Measurements from ENCODE around the gene UNC13D. TPM values are rescaled to one million over a fixed set of nuclear protein-coding genes. Genes with fewer than 3 reads are reported as not detected.

Gene UNC13D
- total and polyA plus RNA-seq, 2 of the 4 experiments (the other 2 are of a cell fraction), result under 0.01 to 0.31 TPM

DNA sequence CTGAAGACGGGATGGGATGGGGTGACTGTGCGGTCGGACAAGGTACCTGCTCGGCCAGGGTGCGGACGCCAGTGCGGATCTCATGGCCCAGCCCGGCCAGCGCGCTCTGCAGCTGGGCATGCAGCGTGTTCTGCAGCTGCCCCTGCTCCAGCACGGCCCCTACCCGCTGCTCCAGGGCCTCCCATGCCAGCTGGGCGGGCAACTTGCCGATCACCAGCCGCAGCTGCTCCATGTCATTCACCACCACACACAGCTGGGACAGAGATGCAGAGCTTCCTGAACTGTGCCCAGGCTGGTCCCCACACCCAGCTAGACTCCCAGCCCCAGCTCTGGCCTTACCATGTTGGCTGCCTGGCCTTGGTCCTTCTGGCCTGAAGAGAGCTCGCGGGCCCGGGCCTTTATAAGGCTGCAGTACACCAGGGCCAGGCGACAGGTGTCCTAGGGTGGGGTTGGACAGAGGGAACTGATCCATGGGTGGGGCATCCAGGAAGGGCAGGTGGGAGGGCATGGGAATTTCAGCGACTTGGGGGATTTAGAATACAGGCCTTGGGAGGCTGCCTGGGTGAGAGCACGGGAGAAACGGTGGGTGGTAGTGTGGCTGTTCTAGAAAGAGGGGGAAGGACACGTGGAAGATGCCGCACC is 9.8 kb downstream of the UNC13D start (continued):
- TF ChIP-seq, protein P1, sequence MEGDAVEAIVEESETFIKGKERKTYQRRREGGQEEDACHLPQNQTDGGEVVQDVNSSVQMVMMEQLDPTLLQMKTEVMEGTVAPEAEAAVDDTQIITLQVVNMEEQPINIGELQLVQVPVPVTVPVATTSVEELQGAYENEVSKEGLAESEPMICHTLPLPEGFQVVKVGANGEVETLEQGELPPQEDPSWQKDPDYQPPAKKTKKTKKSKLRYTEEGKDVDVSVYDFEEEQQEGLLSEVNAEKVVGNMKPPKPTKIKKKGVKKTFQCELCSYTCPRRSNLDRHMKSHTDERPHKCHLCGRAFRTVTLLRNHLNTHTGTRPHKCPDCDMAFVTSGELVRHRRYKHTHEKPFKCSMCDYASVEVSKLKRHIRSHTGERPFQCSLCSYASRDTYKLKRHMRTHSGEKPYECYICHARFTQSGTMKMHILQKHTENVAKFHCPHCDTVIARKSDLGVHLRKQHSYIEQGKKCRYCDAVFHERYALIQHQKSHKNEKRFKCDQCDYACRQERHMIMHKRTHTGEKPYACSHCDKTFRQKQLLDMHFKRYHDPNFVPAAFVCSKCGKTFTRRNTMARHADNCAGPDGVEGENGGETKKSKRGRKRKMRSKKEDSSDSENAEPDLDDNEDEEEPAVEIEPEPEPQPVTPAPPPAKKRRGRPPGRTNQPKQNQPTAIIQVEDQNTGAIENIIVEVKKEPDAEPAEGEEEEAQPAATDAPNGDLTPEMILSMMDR (conservative IDR thresholded peaks at IDR 0.05; ENCODE audit: low read depth, low read length), result no peak
- TF ChIP-seq BHLHE40 (IDR thresholded peaks at IDR 0.05; ENCODE audit: low read depth, low read length) (no peak), RAD21 (IDR thresholded peaks at IDR 0.05; ENCODE audit: low read length) (no peak), NFE2L2 (IDR thresholded peaks at IDR 0.05; ENCODE audit: low read depth, low read length) (no peak), CEBPB (IDR thresholded peaks at IDR 0.05; ENCODE audit: low read depth, low read length) (no peak), MXI1 (IDR thresholded peaks at IDR 0.05; ENCODE audit: borderline replicate concordance, low read depth, low read length) (no peak), POLR2A (IDR thresholded peaks at IDR 0.05; ENCODE audit: low read depth, low read length) (no peak), RCOR1 (IDR thresholded peaks at IDR 0.05; ENCODE audit: insufficient replicate concordance, low read length) (no peak), CHD1 (IDR thresholded peaks at IDR 0.05; ENCODE audit: low read depth, low read length) (no peak)

Measured in IMR-90 (cell line).